ENCODE results near the gene BRD3OS.
A peak's percentile ranks its signal among the peaks of the same experiment; 100 is the strongest.

The BRD3OS gene

GRCh38 chr9:133989625-133990365 is 35.5 kb upstream of the BRD3OS start:
- DNase-seq (ENCODE audit: low read depth in 2 of 2): no peak
- TF ChIP-seq, protein P1, sequence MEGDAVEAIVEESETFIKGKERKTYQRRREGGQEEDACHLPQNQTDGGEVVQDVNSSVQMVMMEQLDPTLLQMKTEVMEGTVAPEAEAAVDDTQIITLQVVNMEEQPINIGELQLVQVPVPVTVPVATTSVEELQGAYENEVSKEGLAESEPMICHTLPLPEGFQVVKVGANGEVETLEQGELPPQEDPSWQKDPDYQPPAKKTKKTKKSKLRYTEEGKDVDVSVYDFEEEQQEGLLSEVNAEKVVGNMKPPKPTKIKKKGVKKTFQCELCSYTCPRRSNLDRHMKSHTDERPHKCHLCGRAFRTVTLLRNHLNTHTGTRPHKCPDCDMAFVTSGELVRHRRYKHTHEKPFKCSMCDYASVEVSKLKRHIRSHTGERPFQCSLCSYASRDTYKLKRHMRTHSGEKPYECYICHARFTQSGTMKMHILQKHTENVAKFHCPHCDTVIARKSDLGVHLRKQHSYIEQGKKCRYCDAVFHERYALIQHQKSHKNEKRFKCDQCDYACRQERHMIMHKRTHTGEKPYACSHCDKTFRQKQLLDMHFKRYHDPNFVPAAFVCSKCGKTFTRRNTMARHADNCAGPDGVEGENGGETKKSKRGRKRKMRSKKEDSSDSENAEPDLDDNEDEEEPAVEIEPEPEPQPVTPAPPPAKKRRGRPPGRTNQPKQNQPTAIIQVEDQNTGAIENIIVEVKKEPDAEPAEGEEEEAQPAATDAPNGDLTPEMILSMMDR (IDR thresholded peaks at IDR 0.05; ENCODE audit: low read depth, low read length): no peak
- H3K4me3 ChIP-seq (replicated peaks in 1 of 2; ENCODE audit: low read depth in 2 of 2, low read length in 2 of 2): no peak overlapping the region

- peak; percentile 70 to 80 for DNase-seq (ENCODE audit: low read depth in 2 of 2)
- peak overlapping the region; percentile 67 to 75 for H3K4me3 ChIP-seq (replicated peaks in 1 of 2; ENCODE audit: low read depth in 2 of 2, low read length in 2 of 2)
- TF ChIP-seq, protein P1 (IDR thresholded peaks at IDR 0.05; ENCODE audit: low read depth, low read length): no peak
Observed at GRCh38 chr9:133990366-133991213, 34.7 kb upstream of the BRD3OS start.

GRCh38 chr9:133991214-133991921 is 33.9 kb upstream of the BRD3OS start:
- peak in 1 of 2 donors; percentile 11 for DNase-seq (ENCODE audit: low read depth in 2 of 2)
- TF ChIP-seq, protein P1 (IDR thresholded peaks at IDR 0.05; ENCODE audit: low read depth, low read length): no peak
- H3K4me3 ChIP-seq (replicated peaks in 1 of 2; ENCODE audit: low read depth in 2 of 2, low read length in 2 of 2): peak overlapping the region; percentile 67 to 75

DNA sequence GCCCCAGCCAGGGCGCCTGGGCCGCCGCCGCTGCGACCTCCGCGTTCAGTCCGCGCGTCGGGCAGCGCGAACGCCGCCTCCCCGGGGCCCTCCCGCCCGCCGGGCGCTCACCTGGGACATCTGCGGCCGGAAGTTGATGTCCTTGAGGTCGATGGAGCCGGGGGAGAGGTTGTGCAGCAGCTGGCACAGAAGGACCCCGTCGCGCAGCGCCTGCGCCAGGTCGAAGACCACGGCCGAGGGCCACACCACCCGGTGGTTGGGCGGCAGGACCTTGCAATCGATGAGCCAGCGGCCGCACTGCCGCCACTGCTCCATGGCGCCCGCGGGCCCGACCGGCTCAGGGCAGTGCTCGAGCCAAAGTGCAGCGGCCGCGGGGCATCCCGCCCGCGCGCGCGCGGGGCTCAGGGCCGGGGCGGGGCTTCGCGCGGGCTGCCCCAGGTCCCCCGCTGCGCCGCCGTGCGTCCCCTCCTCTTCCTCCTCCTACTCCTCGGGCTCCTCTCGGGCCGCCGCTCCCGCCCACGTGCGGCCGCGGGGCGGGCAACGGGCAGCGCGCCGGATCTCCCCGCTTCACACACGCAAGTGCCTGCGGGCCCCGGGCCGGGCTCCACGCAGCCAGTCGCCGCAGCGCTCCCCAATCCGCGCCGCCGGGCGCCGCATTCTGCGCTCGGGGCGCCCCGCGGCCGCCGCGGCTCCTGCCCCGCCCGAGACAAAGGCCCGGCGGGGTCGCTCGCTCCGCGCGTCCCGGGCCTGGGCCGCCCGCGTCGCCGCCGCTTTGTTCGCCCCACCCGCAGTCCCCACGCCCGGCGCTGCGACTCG is 33.1 kb upstream of the BRD3OS start, which contains the start of gene VAV2:
TSS of gene VAV2 (minus strand) at position 361 of the 816 bp plus-strand sequence. CDS start at position 315, 46 bp downstream.
- peak within 1 kb of the TSS; percentile 75 for H3K4me3 ChIP-seq (replicated peaks in 1 of 2; ENCODE audit: low read depth in 2 of 2, low read length in 2 of 2)
- TF ChIP-seq, protein P1 (IDR thresholded peaks at IDR 0.05; ENCODE audit: low read depth, low read length): no peak
- DNase-seq (ENCODE audit: low read depth in 2 of 2): peak; percentile 42 to 69

- peak overlapping the region; percentile 75 for H3K4me3 ChIP-seq (replicated peaks in 1 of 2; ENCODE audit: low read depth in 2 of 2, low read length in 2 of 2)
- DNase-seq (ENCODE audit: low read depth in 2 of 2): peak; percentile 90 to 92
- TF ChIP-seq, protein P1 (IDR thresholded peaks at IDR 0.05; ENCODE audit: low read depth, low read length): peak; percentile 40
Observed at GRCh38 chr9:133992780-133993634, 32.3 kb upstream of the BRD3OS start.

All from cardiac fibroblast (primary cell).